Astrocyte (in vitro differentiated cells and primary cell): ENCODE results near the gene SKAP2. TPM values are rescaled to one million over a fixed set of nuclear protein-coding genes. Genes with fewer than 3 reads are reported as not detected.

ENCODE experiments used
- DNase-seq: peaks from one replicate; pipeline ENCODE4 v3.0.0-alpha.2; 2010; ENCODE audit warnings: low read depth
- FAIRE-seq: peaks from 2 replicates; lab custom pipeline; 2011; peaks lifted over from hg19 to GRCh38; lab: Jason Lieb, UNC
- H2AFZ ChIP-seq: 2 replicates; pipeline ENCODE4 v1.6.0; 2012; ENCODE audit warnings: low read depth, low read length, inconsistent platforms
- H3K27ac ChIP-seq: 2 replicates; pipeline ENCODE4 v1.5.1; 2011; ENCODE audit warnings: low read depth, low read length, inconsistent platforms
- H3K27me3 ChIP-seq: 2 replicates; pipeline ENCODE4 v1.6.0; 2011; ENCODE audit warnings: low read length, inconsistent platforms; ENCODE audit not compliant: insufficient read depth
- H3K36me3 ChIP-seq: 2 replicates; pipeline ENCODE4 v1.5.1; 2011; ENCODE audit warnings: low read length, inconsistent platforms; ENCODE audit not compliant: insufficient read depth
- H3K4me1 ChIP-seq: 2 replicates; pipeline ENCODE4 v1.5.1; 2011; ENCODE audit warnings: low read length, inconsistent platforms; ENCODE audit not compliant: insufficient read depth
- H3K4me2 ChIP-seq: 2 replicates; pipeline ENCODE4 v1.6.0; 2012; ENCODE audit warnings: low read length, inconsistent platforms
- H3K4me3 ChIP-seq: 2 replicates; pipeline ENCODE4 v1.5.1; 2011; ENCODE audit warnings: low read depth, mild to moderate bottlenecking, low read length, inconsistent platforms; ENCODE audit not compliant: insufficient read depth
- H3K79me2 ChIP-seq: 2 replicates; pipeline ENCODE4 v1.6.0; 2012; ENCODE audit warnings: mild to moderate bottlenecking, low read length, inconsistent platforms; ENCODE audit not compliant: insufficient read depth
- H3K9ac ChIP-seq: 2 replicates; pipeline ENCODE4 v1.6.0; 2012; ENCODE audit warnings: mild to moderate bottlenecking, low read length, inconsistent platforms
- H3K9me3 ChIP-seq: 2 replicates; pipeline ENCODE4 v1.5.1; 2012; ENCODE audit warnings: low read depth, mild to moderate bottlenecking, low read length, inconsistent platforms; ENCODE audit not compliant: insufficient read depth
- H4K20me1 ChIP-seq: 2 replicates; pipeline ENCODE4 v1.6.0; 2012; ENCODE audit warnings: low read length, inconsistent platforms; ENCODE audit not compliant: insufficient read depth
- H3K27ac Mint-ChIP-seq: one replicate; pipeline ENCODE4 v1.8.0; 2021; ENCODE audit warnings: mild to moderate bottlenecking, mixed read lengths; ENCODE audit not compliant: unreplicated experiment
- H3K27me3 Mint-ChIP-seq: one replicate; pipeline ENCODE4 v1.8.0; 2021; ENCODE audit warnings: low read depth, mixed read lengths; ENCODE audit not compliant: unreplicated experiment
- H3K36me3 Mint-ChIP-seq: one replicate; pipeline ENCODE4 v1.8.0; 2021; ENCODE audit warnings: low read depth, mixed read lengths; ENCODE audit not compliant: unreplicated experiment
- H3K4me1 Mint-ChIP-seq: one replicate; pipeline ENCODE4 v1.8.0; 2021; ENCODE audit warnings: low read depth, mixed read lengths; ENCODE audit not compliant: unreplicated experiment
- H3K4me3 Mint-ChIP-seq: one replicate; pipeline ENCODE4 v1.8.0; 2021; ENCODE audit warnings: mild to moderate bottlenecking, moderate library complexity, mixed read lengths; ENCODE audit not compliant: unreplicated experiment
- H3K9me3 Mint-ChIP-seq: one replicate; pipeline ENCODE4 v1.8.0; 2021; ENCODE audit warnings: mild to moderate bottlenecking, mixed read lengths; ENCODE audit not compliant: unreplicated experiment
- CTCF ChIP-seq: IDR thresholded peaks from 2 replicates; pipeline ENCODE4 v1.5.1; 2011; ENCODE audit warnings: low read depth, mild to moderate bottlenecking, inconsistent platforms, low read length, moderate library complexity; ENCODE audit not compliant: insufficient read depth
- EZH2 ChIP-seq: IDR thresholded peaks from 2 replicates; pipeline ENCODE4 v1.6.1; 2012; ENCODE audit warnings: mild to moderate bottlenecking, low read length, inconsistent platforms; ENCODE audit not compliant: insufficient read depth
- total RNA-seq: library from RNA; stranded (reverse); gene quantifications from 2 replicates; pipeline ENCODE4 v1.2.1, GENCODE V29; 2021

SKAP2 gene
- total RNA-seq, 1 donor from 2014 or later, result 10.1 TPM

GRCh38 chr7:26691886-26692285 lies 172.5 kb downstream of the SKAP2 start:
- Histone ChIP-seq H2AFZ (no peak overlapping the region), H3K4me1 (no peaks in the 10 kb centered on the region), H3K4me2 (no peak overlapping the region), H3K4me3 (no peak overlapping the region), H3K36me3 (no peaks in the 10 kb centered on the region), H3K9me3 (no peaks in the 10 kb centered on the region), H3K27ac (no peak overlapping the region), H3K9ac (no peak overlapping the region), H4K20me1 (no peaks in the 10 kb centered on the region), H3K79me2 (no peaks in the 10 kb centered on the region), H3K27me3 (peaks cover 4% of the 10 kb centered on the region)
- H3K4me1 Mint-ChIP-seq, result peaks cover 7% of the 10 kb centered on the region
- H3K27me3 Mint-ChIP-seq, result no peaks in the 10 kb centered on the region
- FAIRE-seq (no peak), DNase-seq (no peak)
- no peaks in the 10 kb centered on the region for H3K9me3 Mint-ChIP-seq
- TF ChIP-seq EZH2 (no peak), CTCF (no peak)
- H3K36me3 Mint-ChIP-seq, result no peaks in the 10 kb centered on the region
- H3K4me3 Mint-ChIP-seq, result no peak overlapping the region
- H3K27ac Mint-ChIP-seq, result no peak overlapping the region

DNA sequence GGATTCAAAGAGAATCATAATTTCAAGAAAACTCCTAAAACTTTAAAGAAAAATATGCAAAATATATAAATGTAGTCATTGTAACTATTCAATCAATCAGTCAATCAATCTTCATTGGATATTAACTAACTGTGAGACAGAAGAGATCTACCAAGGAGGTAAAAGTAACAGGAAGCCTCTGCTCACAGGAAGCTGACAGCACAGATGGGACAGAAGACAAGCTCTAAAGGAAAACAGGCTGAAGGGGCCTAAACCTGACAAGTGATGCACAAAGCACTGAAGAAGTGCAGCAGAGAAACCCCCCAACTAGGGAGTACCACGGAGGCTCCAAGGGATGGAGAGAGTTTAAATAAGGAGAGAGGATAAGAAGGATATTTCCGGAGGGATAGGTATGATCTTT lies 173.0 kb downstream of the SKAP2 start:
- H3K4me1 Mint-ChIP-seq, result peaks cover 11% of the 10 kb centered on the region
- H3K9ac ChIP-seq, result no peak overlapping the region
- H3K27ac ChIP-seq, result no peak overlapping the region
- FAIRE-seq, result no peak
- peaks cover 4% of the 10 kb centered on the region for H3K27me3 ChIP-seq
- no peaks in the 10 kb centered on the region for H4K20me1 ChIP-seq
- TF ChIP-seq CTCF, result no peak
- TF ChIP-seq EZH2, result no peak
- no peaks in the 10 kb centered on the region for H3K9me3 Mint-ChIP-seq
- H3K36me3 ChIP-seq, result no peaks in the 10 kb centered on the region
- H2AFZ ChIP-seq, result no peak overlapping the region
- H3K4me1 ChIP-seq, result peaks cover 4% of the 10 kb centered on the region
- no peaks in the 10 kb centered on the region for H3K79me2 ChIP-seq
- no peak for DNase-seq
- H3K4me3 Mint-ChIP-seq, result no peak overlapping the region
- no peak overlapping the region for H3K27ac Mint-ChIP-seq
- H3K9me3 ChIP-seq, result no peaks in the 10 kb centered on the region
- no peaks in the 10 kb centered on the region for H3K27me3 Mint-ChIP-seq
- H3K4me3 ChIP-seq, result no peak overlapping the region
- no peak overlapping the region for H3K4me2 ChIP-seq
- H3K36me3 Mint-ChIP-seq, result no peaks in the 10 kb centered on the region

DNA sequence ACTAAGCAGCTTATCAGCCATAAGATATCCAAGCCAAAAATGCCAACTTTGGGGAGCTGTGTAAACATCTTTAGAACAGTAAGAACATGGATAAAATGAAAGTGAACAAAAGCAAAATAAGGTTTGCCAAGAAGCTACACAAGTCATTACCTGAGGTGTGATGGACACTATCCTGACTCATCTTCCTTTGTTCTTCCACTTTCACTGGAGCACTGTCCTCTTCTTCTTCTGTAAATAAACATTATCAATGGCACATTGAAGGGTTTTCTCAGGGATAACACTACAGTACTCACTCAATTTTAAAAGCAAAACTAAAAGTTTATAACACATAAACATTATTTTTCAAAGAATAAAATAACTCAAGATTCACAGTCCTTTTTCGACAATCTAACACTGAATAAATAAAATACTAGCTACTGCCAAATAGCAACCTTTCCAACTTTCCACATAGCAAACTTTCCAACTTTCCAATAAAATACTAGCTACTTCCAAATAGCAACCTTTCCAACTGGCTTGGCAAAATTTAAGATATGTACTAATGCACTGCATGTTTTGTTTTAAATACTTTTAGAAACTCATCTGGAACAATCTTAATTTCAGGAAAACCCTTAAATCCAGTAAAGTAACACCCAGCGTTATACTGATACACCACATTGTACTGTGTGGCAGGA lies 174.1 kb downstream of the SKAP2 start:
- Histone ChIP-seq H3K4me2 (no peak overlapping the region), H2AFZ (no peak overlapping the region), H3K4me3 (no peak overlapping the region), H3K4me1 (peaks cover 4% of the 10 kb centered on the region), H3K27ac (no peak overlapping the region), H3K36me3 (no peaks in the 10 kb centered on the region), H3K27me3 (peaks cover 4% of the 10 kb centered on the region), H3K9ac (no peak overlapping the region), H4K20me1 (no peaks in the 10 kb centered on the region), H3K79me2 (no peaks in the 10 kb centered on the region), H3K9me3 (no peaks in the 10 kb centered on the region)
- TF ChIP-seq EZH2 (no peak), CTCF (no peak)
- Mint-ChIP-seq H3K4me1 (peaks cover 11% of the 10 kb centered on the region), H3K27ac (no peak overlapping the region), H3K9me3 (no peaks in the 10 kb centered on the region), H3K4me3 (no peak overlapping the region), H3K36me3 (no peaks in the 10 kb centered on the region), H3K27me3 (no peaks in the 10 kb centered on the region)
- no peak for FAIRE-seq
- DNase-seq, result no peak
